ENCODE measurements around the gene IFNL4.

- no peak for TF ChIP-seq POLR2A (IDR thresholded peaks at IDR 0.05; ENCODE audit: low read depth, low read length)
- TF ChIP-seq TAF1 (IDR thresholded peaks at IDR 0.05; ENCODE audit: borderline replicate concordance, low read depth, low read length): no peak
Measured at GRCh38 chr19:39254531-39255345, 6.1 kb upstream of the IFNL4 start.

Measured in GM12892 (cell line).